Esophagus muscularis mucosa (tissue), 4 donors: ENCODE results near the gene CTXN3.

ENCODE experiments used
- CTCF ChIP-seq, 3 experiments: fragments of 200-600 bp in 2 of 3; fragments of 450-650 bp in 1 of 3; sonication (generic) in 2 of 3; IDR thresholded peaks; one replicate each; pipeline ENCODE4 v1.5.1; 2017 to 2019; ENCODE audit warnings: antibody characterized with exemption in 3 of 3, mild to moderate bottlenecking in 2 of 3, moderate library complexity in 1 of 3
- EP300 ChIP-seq: sonication (generic); formaldehyde crosslinking; IDR thresholded peaks from one replicate; pipeline ENCODE4 v1.6.1; 2017; ENCODE audit warnings: antibody characterized with exemption
- POLR2AphosphoS5 ChIP-seq, 2 donors: sonication (generic); formaldehyde crosslinking; IDR thresholded peaks; one replicate each; pipeline ENCODE4 v1.6.1; 2017; ENCODE audit warnings: antibody characterized with exemption in 2 of 2

- no peak for TF ChIP-seq CTCF (IDR thresholded peaks at IDR 0.05)
- TF ChIP-seq EP300 = no peak
- TF ChIP-seq POLR2AphosphoS5 (IDR thresholded peaks at IDR 0.05) = no peak
Observed at GRCh38 chr5:127671218-127671617, 22.3 kb downstream of the CTXN3 start.
